ENCODE measurements around the gene MRPL36. TPM values are rescaled to one million over a fixed set of nuclear protein-coding genes. Genes with fewer than 3 reads are reported as not detected.

MRPL36 gene
- total RNA-seq, 1 donor from 2014 or later, result 28.7 TPM

- Histone ChIP-seq H3K27ac (ENCODE audit: low read depth, low read length) (no peak overlapping the region), H3K27me3 (ENCODE audit: control insufficient read depth in 3 of 3, insufficient read depth in 3 of 3, low read length in 3 of 3) (peaks cover 12 to 24% (median 21%) of the 10 kb centered on the region in 3 donors), H3K4me3 (ENCODE audit: low read length in 3 of 3) (no peak overlapping the region), H3K9ac (ENCODE audit: low read depth in 1 of 3, low read length in 3 of 3) (no peak overlapping the region), H3K4me1 (ENCODE audit: control insufficient read depth in 3 of 3, insufficient read depth in 3 of 3, low read length in 3 of 3) (no peaks in the 10 kb centered on the region), H3K36me3 (ENCODE audit: control insufficient read depth in 3 of 3, insufficient read depth in 3 of 3, low read length in 3 of 3) (no peaks in the 10 kb centered on the region), H3K9me3 (ENCODE audit: control insufficient read depth in 3 of 3, low read length in 3 of 3) (no peaks in the 10 kb centered on the region)
These were observed 40.5 kb upstream of the MRPL36 start for GRCh38 chr5:1840071-1840547.

GRCh38 chr5:1838013-1838412 is 38.4 kb upstream of the MRPL36 start:
- Histone ChIP-seq H3K9ac (ENCODE audit: low read depth in 1 of 3, low read length in 3 of 3) (no peak overlapping the region), H3K36me3 (ENCODE audit: control insufficient read depth in 3 of 3, insufficient read depth in 3 of 3, low read length in 3 of 3) (no peaks in the 10 kb centered on the region), H3K27me3 (ENCODE audit: control insufficient read depth in 3 of 3, insufficient read depth in 3 of 3, low read length in 3 of 3) (peaks cover 12 to 27% (median 22%) of the 10 kb centered on the region in 3 donors), H3K9me3 (ENCODE audit: control insufficient read depth in 3 of 3, low read length in 3 of 3) (no peaks in the 10 kb centered on the region), H3K4me3 (ENCODE audit: low read length in 3 of 3) (no peak overlapping the region), H3K27ac (ENCODE audit: low read depth, low read length) (no peak overlapping the region), H3K4me1 (ENCODE audit: control insufficient read depth in 3 of 3, insufficient read depth in 3 of 3, low read length in 3 of 3) (no peaks in the 10 kb centered on the region)

- Histone ChIP-seq H3K27ac (ENCODE audit: low read depth, low read length) (no peak overlapping the region), H3K27me3 (ENCODE audit: control insufficient read depth in 3 of 3, insufficient read depth in 3 of 3, low read length in 3 of 3) (peaks cover 12 to 27% (median 22%) of the 10 kb centered on the region in 3 donors)
These were observed 37.5 kb upstream of the MRPL36 start for GRCh38 chr5:1836891-1837880.

GRCh38 chr5:1836176-1836890 is 36.7 kb upstream of the MRPL36 start:
- H3K36me3 ChIP-seq (ENCODE audit: control insufficient read depth in 3 of 3, insufficient read depth in 3 of 3, low read length in 3 of 3), result no peaks in the 10 kb centered on the region
- no peak overlapping the region for H3K4me3 ChIP-seq (ENCODE audit: low read length in 3 of 3)
- peaks cover 12 to 31% (median 21%) of the 10 kb centered on the region in 3 donors for H3K27me3 ChIP-seq (ENCODE audit: control insufficient read depth in 3 of 3, insufficient read depth in 3 of 3, low read length in 3 of 3)
- H3K9ac ChIP-seq (ENCODE audit: low read depth in 1 of 3, low read length in 3 of 3), result no peak overlapping the region
- H3K4me1 ChIP-seq (ENCODE audit: control insufficient read depth in 3 of 3, insufficient read depth in 3 of 3, low read length in 3 of 3), result no peaks in the 10 kb centered on the region
- no peak overlapping the region for H3K27ac ChIP-seq (ENCODE audit: low read depth, low read length)
- no peaks in the 10 kb centered on the region for H3K9me3 ChIP-seq (ENCODE audit: control insufficient read depth in 3 of 3, low read length in 3 of 3)

More at GRCh38 chr5:1836891-1837880, 37.5 kb upstream of the MRPL36 start:
- Histone ChIP-seq H3K9ac (ENCODE audit: low read depth in 1 of 3, low read length in 3 of 3) (no peak overlapping the region), H3K4me3 (ENCODE audit: low read length in 3 of 3) (no peak overlapping the region), H3K36me3 (ENCODE audit: control insufficient read depth in 3 of 3, insufficient read depth in 3 of 3, low read length in 3 of 3) (no peaks in the 10 kb centered on the region), H3K9me3 (ENCODE audit: control insufficient read depth in 3 of 3, low read length in 3 of 3) (no peaks in the 10 kb centered on the region), H3K4me1 (ENCODE audit: control insufficient read depth in 3 of 3, insufficient read depth in 3 of 3, low read length in 3 of 3) (no peaks in the 10 kb centered on the region)

GRCh38 chr5:1835431-1835830 is 35.8 kb upstream of the MRPL36 start:
- H3K4me3 ChIP-seq (ENCODE audit: low read length in 3 of 3), result no peak overlapping the region
- no peaks in the 10 kb centered on the region for H3K4me1 ChIP-seq (ENCODE audit: control insufficient read depth in 3 of 3, insufficient read depth in 3 of 3, low read length in 3 of 3)
- H3K27ac ChIP-seq (ENCODE audit: low read depth, low read length), result no peak overlapping the region
- H3K36me3 ChIP-seq (ENCODE audit: control insufficient read depth in 3 of 3, insufficient read depth in 3 of 3, low read length in 3 of 3), result peaks cover 0 to under 1% (median 0%) of the 10 kb centered on the region in 3 donors
- H3K27me3 ChIP-seq (ENCODE audit: control insufficient read depth in 3 of 3, insufficient read depth in 3 of 3, low read length in 3 of 3), result peaks cover 8 to 22% (median 12%) of the 10 kb centered on the region in 3 donors
- no peak overlapping the region for H3K9ac ChIP-seq (ENCODE audit: low read depth in 1 of 3, low read length in 3 of 3)
- H3K9me3 ChIP-seq (ENCODE audit: control insufficient read depth in 3 of 3, low read length in 3 of 3), result no peaks in the 10 kb centered on the region

GRCh38 chr5:1834721-1835429 is 35.2 kb upstream of the MRPL36 start:
- Histone ChIP-seq H3K9me3 (ENCODE audit: control insufficient read depth in 3 of 3, low read length in 3 of 3) (no peaks in the 10 kb centered on the region), H3K27ac (ENCODE audit: low read depth, low read length) (no peak overlapping the region), H3K9ac (ENCODE audit: low read depth in 1 of 3, low read length in 3 of 3) (no peak overlapping the region), H3K27me3 (ENCODE audit: control insufficient read depth in 3 of 3, insufficient read depth in 3 of 3, low read length in 3 of 3) (peaks cover 4 to 18% (median 7%) of the 10 kb centered on the region in 3 donors), H3K36me3 (ENCODE audit: control insufficient read depth in 3 of 3, insufficient read depth in 3 of 3, low read length in 3 of 3) (peaks cover 0 to 5% (median 3%) of the 10 kb centered on the region in 3 donors), H3K4me3 (ENCODE audit: low read length in 3 of 3) (no peak overlapping the region), H3K4me1 (ENCODE audit: control insufficient read depth in 3 of 3, insufficient read depth in 3 of 3, low read length in 3 of 3) (no peaks in the 10 kb centered on the region)

GRCh38 chr5:1834022-1834551 is 34.5 kb upstream of the MRPL36 start:
- H3K9me3 ChIP-seq (ENCODE audit: control insufficient read depth in 3 of 3, low read length in 3 of 3), result no peaks in the 10 kb centered on the region
- H3K27me3 ChIP-seq (ENCODE audit: control insufficient read depth in 3 of 3, insufficient read depth in 3 of 3, low read length in 3 of 3), result peaks cover 4 to 18% (median 4%) of the 10 kb centered on the region in 3 donors
- H3K9ac ChIP-seq (ENCODE audit: low read depth in 1 of 3, low read length in 3 of 3), result no peak overlapping the region
- no peak overlapping the region for H3K4me3 ChIP-seq (ENCODE audit: low read length in 3 of 3)
- peaks cover 2 to 5% (median 3%) of the 10 kb centered on the region in 3 donors for H3K36me3 ChIP-seq (ENCODE audit: control insufficient read depth in 3 of 3, insufficient read depth in 3 of 3, low read length in 3 of 3)
- no peaks in the 10 kb centered on the region for H3K4me1 ChIP-seq (ENCODE audit: control insufficient read depth in 3 of 3, insufficient read depth in 3 of 3, low read length in 3 of 3)
- no peak overlapping the region for H3K27ac ChIP-seq (ENCODE audit: low read depth, low read length)

- Histone ChIP-seq H3K9ac (ENCODE audit: low read depth in 1 of 3, low read length in 3 of 3) (no peak overlapping the region), H3K27me3 (ENCODE audit: control insufficient read depth in 3 of 3, insufficient read depth in 3 of 3, low read length in 3 of 3) (peaks cover 4 to 18% (median 4%) of the 10 kb centered on the region in 3 donors), H3K4me1 (ENCODE audit: control insufficient read depth in 3 of 3, insufficient read depth in 3 of 3, low read length in 3 of 3) (no peaks in the 10 kb centered on the region), H3K4me3 (ENCODE audit: low read length in 3 of 3) (no peak overlapping the region), H3K9me3 (ENCODE audit: control insufficient read depth in 3 of 3, low read length in 3 of 3) (no peaks in the 10 kb centered on the region), H3K27ac (ENCODE audit: low read depth, low read length) (no peak overlapping the region), H3K36me3 (ENCODE audit: control insufficient read depth in 3 of 3, insufficient read depth in 3 of 3, low read length in 3 of 3) (peaks cover 2 to 5% (median 3%) of the 10 kb centered on the region in 3 donors)
These were observed 33.8 kb upstream of the MRPL36 start for GRCh38 chr5:1833264-1834021.
